ENCODE data around the gene SCAF11. TPM values are rescaled to one million over a fixed set of nuclear protein-coding genes. Genes with fewer than 3 reads are reported as not detected.

SCAF11 gene
- total RNA-seq, 1 experiment from 2014 or later, result 83.2 TPM

Small RNA genes within 50 kb of the gene (small RNA-seq; reads per million reads assigned to genes)
- 0 to 0.06 reads per million in 2 experiments for gene RN7SL246P

Data from NCI-H460 (cell line).